ENCODE measurements around the gene ADAMTSL3.

GRCh38 chr15:83714939-83715628 is 61.2 kb downstream of the ADAMTSL3 start:
- TF ChIP-seq CTCF (conservative IDR thresholded peaks at IDR 0.05 in 1 of 2, IDR thresholded peaks at IDR 0.05 in 1 of 2; ENCODE audit: low read depth in 1 of 2, low read length in 2 of 2) (no peak), EZH2 (IDR thresholded peaks at IDR 0.05; ENCODE audit: low read length, missing control alignments) (no peak)
